Measurements from ENCODE around the gene CPOX. TPM values are rescaled to one million over a fixed set of nuclear protein-coding genes. Genes with fewer than 3 reads are reported as not detected.
A peak's percentile ranks its signal among the peaks of the same experiment; 100 is the strongest.

CPOX gene
- total RNA-seq, 3 donors from 2014 or later = 16.2 to 17.9 (median 17.6) TPM

DNA sequence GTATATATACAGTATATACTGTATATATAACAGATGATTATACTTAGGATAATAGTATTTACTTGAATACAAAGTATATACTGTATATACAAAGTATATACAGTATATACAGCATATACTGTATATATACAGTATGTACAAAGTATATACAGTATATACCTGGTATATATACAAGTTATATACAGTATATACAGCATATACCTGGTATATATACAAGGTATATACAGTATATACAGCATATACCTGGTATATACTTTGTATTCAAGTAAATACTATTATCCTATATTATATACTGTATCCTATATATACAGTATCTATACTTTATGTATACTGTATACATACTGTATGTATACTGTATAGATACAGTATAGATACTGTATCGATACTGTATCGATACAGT lies 14.6 kb upstream of the CPOX start:
- H3K4me3 ChIP-seq = no peak overlapping the region
- no peaks in the 10 kb centered on the region for H3K9me3 ChIP-seq
- no peak for ATAC-seq
- H3K36me3 ChIP-seq (ENCODE audit: low read depth) = no peaks in the 10 kb centered on the region
- intact Hi-C loops (cut with DNase I, micrococcal nuclease) = loop anchor here in 1 of 2 donors (10.0 kb wide), 1 partner anchor 387 kb away; no protein-coding TSS in a partner anchor
- TF ChIP-seq, protein P1, sequence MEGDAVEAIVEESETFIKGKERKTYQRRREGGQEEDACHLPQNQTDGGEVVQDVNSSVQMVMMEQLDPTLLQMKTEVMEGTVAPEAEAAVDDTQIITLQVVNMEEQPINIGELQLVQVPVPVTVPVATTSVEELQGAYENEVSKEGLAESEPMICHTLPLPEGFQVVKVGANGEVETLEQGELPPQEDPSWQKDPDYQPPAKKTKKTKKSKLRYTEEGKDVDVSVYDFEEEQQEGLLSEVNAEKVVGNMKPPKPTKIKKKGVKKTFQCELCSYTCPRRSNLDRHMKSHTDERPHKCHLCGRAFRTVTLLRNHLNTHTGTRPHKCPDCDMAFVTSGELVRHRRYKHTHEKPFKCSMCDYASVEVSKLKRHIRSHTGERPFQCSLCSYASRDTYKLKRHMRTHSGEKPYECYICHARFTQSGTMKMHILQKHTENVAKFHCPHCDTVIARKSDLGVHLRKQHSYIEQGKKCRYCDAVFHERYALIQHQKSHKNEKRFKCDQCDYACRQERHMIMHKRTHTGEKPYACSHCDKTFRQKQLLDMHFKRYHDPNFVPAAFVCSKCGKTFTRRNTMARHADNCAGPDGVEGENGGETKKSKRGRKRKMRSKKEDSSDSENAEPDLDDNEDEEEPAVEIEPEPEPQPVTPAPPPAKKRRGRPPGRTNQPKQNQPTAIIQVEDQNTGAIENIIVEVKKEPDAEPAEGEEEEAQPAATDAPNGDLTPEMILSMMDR (IDR thresholded peaks at IDR 0.05) = no peak
- no peaks in the 10 kb centered on the region for H3K4me1 ChIP-seq (ENCODE audit: low read depth)
- no peak for DNase-seq

DNA sequence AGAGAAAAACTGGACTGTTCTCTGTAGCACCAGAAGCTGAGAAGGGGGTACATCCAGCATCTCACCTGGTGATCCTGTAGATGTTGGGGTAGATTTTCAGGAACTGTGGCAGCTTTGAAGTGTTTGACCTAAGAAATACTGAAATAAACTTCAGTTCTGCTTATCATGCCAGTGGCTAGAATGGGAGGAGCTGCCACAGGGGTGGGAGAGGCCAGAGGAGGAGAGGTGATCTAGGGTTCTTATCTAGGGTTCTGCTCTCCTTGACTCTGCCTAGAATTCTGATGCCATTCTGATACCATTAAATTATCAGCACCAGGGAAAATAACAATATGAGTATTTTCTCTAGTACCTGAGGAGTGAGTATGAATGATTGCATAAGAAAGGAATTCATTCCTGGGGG lies 10.2 kb upstream of the CPOX start:
- H3K36me3 ChIP-seq (ENCODE audit: low read depth) = no peaks in the 10 kb centered on the region
- H3K9me3 ChIP-seq = no peaks in the 10 kb centered on the region
- no peak overlapping the region for H3K4me3 ChIP-seq
- ATAC-seq (no peak), DNase-seq (no peak)
- TF ChIP-seq, protein P1 (IDR thresholded peaks at IDR 0.05) = no peak
- intact Hi-C loops (cut with DNase I, micrococcal nuclease) = loop anchor here (5.0 to 10.0 kb wide), 2 partner anchors 209 to 391 kb away; no protein-coding TSS in a partner anchor
- no peaks in the 10 kb centered on the region for H3K4me1 ChIP-seq (ENCODE audit: low read depth)

DNA sequence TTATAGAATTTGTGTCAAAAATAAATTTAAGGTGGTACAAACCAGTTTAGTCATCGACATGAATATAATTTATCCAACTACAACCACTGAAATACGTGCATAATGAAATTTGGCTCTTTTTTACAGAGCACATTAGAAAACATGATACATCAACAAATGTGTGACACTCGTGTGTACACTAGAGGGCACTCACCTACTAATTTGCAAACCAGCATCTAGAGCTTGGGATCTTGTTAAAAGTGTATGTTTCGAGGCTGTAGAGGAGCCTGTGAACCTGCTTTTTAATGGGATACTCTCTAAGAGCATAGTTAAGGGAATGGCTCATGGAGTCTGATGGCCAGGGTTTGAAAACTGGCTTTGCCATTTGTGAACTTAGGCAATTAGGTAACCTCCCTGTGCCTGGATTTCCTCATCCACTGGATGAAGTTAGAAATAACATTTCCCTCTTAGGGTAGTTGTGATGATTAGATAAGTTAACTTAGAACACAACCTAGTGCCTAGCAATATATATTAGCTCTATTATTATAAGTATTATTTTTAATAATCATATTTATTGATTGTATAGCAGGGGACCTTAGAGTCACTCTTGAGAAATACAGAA lies 8.8 kb upstream of the CPOX start:
- Histone ChIP-seq H3K9me3 (no peaks in the 10 kb centered on the region), H3K36me3 (ENCODE audit: low read depth) (no peaks in the 10 kb centered on the region), H3K4me1 (ENCODE audit: low read depth) (no peaks in the 10 kb centered on the region), H3K4me3 (no peak overlapping the region)
- TF ChIP-seq, protein P1 (IDR thresholded peaks at IDR 0.05) = peak; percentile 33
- ATAC-seq = peak; percentile 73
- peak in 1 of 3 donors; percentile 55 for DNase-seq
- intact Hi-C loops (cut with DNase I, micrococcal nuclease) = loop anchor here (5.0 to 10.0 kb wide), 2 partner anchors 210 to 393 kb away; no protein-coding TSS in a partner anchor

DNA sequence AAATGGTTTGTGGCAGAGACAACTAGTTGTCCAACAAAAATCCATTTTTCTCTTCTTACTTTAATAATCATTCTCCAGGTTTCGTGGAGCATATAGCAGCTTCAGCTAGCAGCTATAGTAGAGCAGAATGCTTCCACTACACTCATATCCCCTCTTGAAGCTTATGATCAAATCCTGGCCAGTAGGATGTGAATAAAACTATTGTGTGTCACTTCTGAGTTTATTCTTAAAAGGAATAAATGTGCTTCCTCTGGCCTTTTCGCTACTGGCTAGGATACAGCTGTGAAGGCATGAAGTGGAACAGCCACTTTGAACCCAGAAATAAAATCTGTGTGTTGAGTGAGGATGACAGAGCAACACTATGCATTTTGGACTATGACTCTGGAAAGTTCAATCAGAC lies 7.8 kb upstream of the CPOX start:
- intact Hi-C loops (cut with DNase I, micrococcal nuclease) = loop anchor here (5.0 to 10.0 kb wide), 2 partner anchors 211 to 394 kb away; no protein-coding TSS in a partner anchor

DNA sequence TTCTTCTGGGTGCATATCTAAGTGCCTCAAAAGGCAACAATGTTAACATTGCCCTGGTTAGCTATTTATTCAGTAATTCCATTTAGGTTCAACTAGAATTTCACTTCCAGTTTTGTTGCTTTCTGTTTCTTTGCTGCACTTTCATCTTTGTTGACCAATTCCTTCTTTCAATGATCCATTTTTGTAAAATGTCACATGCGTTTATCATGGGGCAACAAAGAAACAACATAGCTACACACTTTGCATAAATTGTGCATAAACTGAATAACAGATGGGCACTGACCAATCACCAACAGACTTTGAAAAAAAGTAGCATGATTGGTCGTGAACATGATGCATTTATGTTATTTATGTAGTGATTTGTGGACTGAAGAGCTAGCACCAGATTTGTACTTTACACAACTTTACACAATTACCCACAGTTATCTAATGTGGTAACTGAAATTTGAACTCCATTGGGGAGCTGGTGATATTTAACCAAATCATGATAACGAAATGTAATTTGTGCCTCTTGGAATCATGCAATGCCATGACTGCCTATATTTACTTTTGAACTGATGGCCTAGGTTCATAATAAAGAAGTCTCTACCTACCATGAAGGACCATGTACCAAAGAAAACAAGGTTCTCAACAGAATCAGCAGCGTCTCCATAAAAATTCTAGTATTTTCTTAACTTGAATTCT lies 7.1 kb upstream of the CPOX start:
- no peaks in the 10 kb centered on the region for H3K4me1 ChIP-seq (ENCODE audit: low read depth)
- TF ChIP-seq, protein P1 (IDR thresholded peaks at IDR 0.05) = no peak

More for the DNA sequence above, 7.8 kb upstream of the CPOX start:
- Histone ChIP-seq H3K4me1 (ENCODE audit: low read depth) (no peaks in the 10 kb centered on the region), H3K4me3 (no peak overlapping the region), H3K36me3 (ENCODE audit: low read depth) (no peaks in the 10 kb centered on the region), H3K9me3 (no peaks in the 10 kb centered on the region)
- TF ChIP-seq, protein P1 (IDR thresholded peaks at IDR 0.05) = no peak
- no peak for ATAC-seq
- no peak for DNase-seq

More for the DNA sequence above, 7.1 kb upstream of the CPOX start:
- intact Hi-C loops (cut with DNase I, micrococcal nuclease) = loop anchor here (5.0 to 10.0 kb wide), 2 partner anchors 212 to 394 kb away; no protein-coding TSS in a partner anchor
- no peak for DNase-seq
- no peak for ATAC-seq
- Histone ChIP-seq H3K36me3 (ENCODE audit: low read depth) (no peaks in the 10 kb centered on the region), H3K4me3 (no peak overlapping the region), H3K9me3 (no peaks in the 10 kb centered on the region)
